Neural cell (in vitro differentiated cells): ENCODE measurements around the gene PDPN.

ENCODE experiments used
- CTCF ChIP-seq: fragments of 450-650 bp; IDR thresholded peaks from 2 replicates; pipeline ENCODE4 v1.5.1; 2014; ENCODE audit warnings: antibody characterized with exemption, mild to moderate bottlenecking, moderate library complexity; ENCODE audit not compliant: poor library complexity, severe bottlenecking
- EP300 ChIP-seq: fragments of 450-650 bp; conservative IDR thresholded peaks from 2 replicates; pipeline ENCODE4 v1.6.1; 2014; ENCODE audit warnings: antibody characterized with exemption, mild to moderate bottlenecking, moderate library complexity; ENCODE audit not compliant: poor library complexity, severe bottlenecking
- EZH2 ChIP-seq: fragments of 200-600, 300-800 bp; shearing (Covaris generic), sonication (generic); IDR thresholded peaks from 2 replicates; pipeline ENCODE4 v1.6.1; 2014; ENCODE audit warnings: antibody characterized with exemption, low read length, borderline replicate concordance, mild to moderate bottlenecking; ENCODE audit not compliant: insufficient read depth, poor library complexity, severe bottlenecking
- POLR2AphosphoS5 ChIP-seq: IDR thresholded peaks from 2 replicates; pipeline ENCODE4 v1.6.1; 2012
- REST ChIP-seq: IDR thresholded peaks from 2 replicates; pipeline ENCODE4 v1.6.1; 2012; ENCODE audit warnings: borderline replicate concordance

- TF ChIP-seq CTCF (no peak), EZH2 (no peak), REST (no peak), POLR2AphosphoS5 (no peak), EP300 (no peak)
Measured at GRCh38 chr1:13616234-13616633, 32.6 kb downstream of the PDPN start.
